Activated T-helper 1 cell treated with anti-CD3 and anti-CD28 coated beads, Interleukin-2, amount 50 U/mL, for 16 hours (primary cell): Measurements from ENCODE around the gene PDZD2.
"Not testable (repeated sequence)": the region's sequence is repeated elsewhere in the genome, so short reads cannot be mapped to it uniquely, and the experiment has no call there.

Experiments used
- DNase-seq, 2 donors: peaks; one replicate each; pipeline ENCODE4 v3.0.0-alpha.2; 2020; ENCODE audit warnings: low read depth in 1 of 2, low spot score in 1 of 2

PDZD2 gene

GRCh38 chr5:31964007-31964360 is 325.1 kb downstream of the PDZD2 start:
- DNase-seq, result no peak

GRCh38 chr5:31965227-31965626 is 326.3 kb downstream of the PDZD2 start:
- no peak for DNase-seq

GRCh38 chr5:31966936-31967335 is 328.0 kb downstream of the PDZD2 start:
- no peak for DNase-seq

- DNase-seq, result no peak
These were observed 328.5 kb downstream of the PDZD2 start for GRCh38 chr5:31967461-31967860.

- DNase-seq, result no peak
These were observed 333.6 kb downstream of the PDZD2 start for GRCh38 chr5:31972558-31972957.

- not testable (repeated sequence) for DNase-seq
These were observed 336.3 kb downstream of the PDZD2 start for GRCh38 chr5:31975189-31975612.

- DNase-seq, result no peak
These were observed 337.2 kb downstream of the PDZD2 start for GRCh38 chr5:31976169-31976568.

- no peak for DNase-seq
These were observed 342.5 kb downstream of the PDZD2 start for GRCh38 chr5:31981361-31981945.

- no peak for DNase-seq
These were observed 343.1 kb downstream of the PDZD2 start for GRCh38 chr5:31982027-31982426.

GRCh38 chr5:31982621-31983020 is 343.7 kb downstream of the PDZD2 start:
- DNase-seq, result no peak

GRCh38 chr5:31983851-31984250 is 344.9 kb downstream of the PDZD2 start:
- no peak for DNase-seq

GRCh38 chr5:31984691-31985090 is 345.8 kb downstream of the PDZD2 start:
- DNase-seq, result no peak

- DNase-seq, result no peak
These were observed 347.2 kb downstream of the PDZD2 start for GRCh38 chr5:31986101-31986500.

GRCh38 chr5:31987985-31988710 is 349.2 kb downstream of the PDZD2 start:
- no peak for DNase-seq

- no peak for DNase-seq
These were observed 351.2 kb downstream of the PDZD2 start for GRCh38 chr5:31990081-31990650.

- no peak for DNase-seq
These were observed 351.8 kb downstream of the PDZD2 start for GRCh38 chr5:31990701-31991110.

- DNase-seq, result no peak
These were observed 353.4 kb downstream of the PDZD2 start for GRCh38 chr5:31992377-31992776.

- no peak for DNase-seq
These were observed 354.4 kb downstream of the PDZD2 start for GRCh38 chr5:31993165-31993961.

- DNase-seq, result no peak
These were observed 356.1 kb downstream of the PDZD2 start for GRCh38 chr5:31995006-31995405.

- DNase-seq, result no peak
These were observed 356.8 kb downstream of the PDZD2 start for GRCh38 chr5:31995714-31996113.

GRCh38 chr5:31996909-31997308 is 358.0 kb downstream of the PDZD2 start:
- no peak for DNase-seq

GRCh38 chr5:31999470-31999869 is 360.5 kb downstream of the PDZD2 start:
- DNase-seq, result no peak
